H9 (cell line): ENCODE data around the gene KSR1. TPM values are rescaled to one million over a fixed set of nuclear protein-coding genes. Genes with fewer than 3 reads are reported as not detected.

ENCODE experiments used
- DNase-seq: peaks from one replicate; pipeline ENCODE4 v3.0.0-alpha.2; 2017
- H2AFZ ChIP-seq: one replicate; pipeline ENCODE4 v1.6.1; 2013; ENCODE audit warnings: mild to moderate bottlenecking, low read length, control low read depth, moderate library complexity
- H2AK5ac ChIP-seq: 2 replicates; pipeline ENCODE4 v1.6.1; 2013; ENCODE audit warnings: low read length, control low read depth, mixed read lengths; ENCODE audit not compliant: insufficient read length
- H2BK120ac ChIP-seq: one replicate; pipeline ENCODE4 v1.6.1; 2013; ENCODE audit warnings: low read depth, mild to moderate bottlenecking, low read length, control low read depth, inconsistent platforms; ENCODE audit not compliant: poor library complexity, severe bottlenecking
- H2BK12ac ChIP-seq: 2 replicates; pipeline ENCODE4 v1.6.1; 2013; ENCODE audit warnings: low read length, control low read depth, mixed read lengths, low read depth; ENCODE audit not compliant: insufficient read length
- H2BK15ac ChIP-seq: 2 replicates; pipeline ENCODE4 v1.6.1; 2013; ENCODE audit warnings: low read depth, low read length, control low read depth
- H2BK20ac ChIP-seq: one replicate; pipeline ENCODE4 v1.6.1; 2013; ENCODE audit warnings: low read depth, mild to moderate bottlenecking, low read length, control low read depth, inconsistent platforms; ENCODE audit not compliant: poor library complexity, severe bottlenecking
- H2BK5ac ChIP-seq: 2 replicates; pipeline ENCODE4 v1.6.1; 2013; ENCODE audit warnings: low read length, control low read depth, mixed read lengths; ENCODE audit not compliant: insufficient read length
- H3K14ac ChIP-seq: 2 replicates; pipeline ENCODE4 v1.6.1; 2013; ENCODE audit warnings: low read length, control low read depth; ENCODE audit not compliant: insufficient read depth
- H3K18ac ChIP-seq: 2 replicates; pipeline ENCODE4 v1.6.1; 2013; ENCODE audit warnings: low read depth, mild to moderate bottlenecking, mixed read lengths, low read length, control low read depth; ENCODE audit not compliant: insufficient read length
- H3K23ac ChIP-seq: 2 replicates; pipeline ENCODE4 v1.6.1; 2013; ENCODE audit warnings: low read length, control low read depth, mixed read lengths, low read depth; ENCODE audit not compliant: insufficient read length
- H3K23me2 ChIP-seq: 2 replicates; pipeline ENCODE4 v1.6.1; 2013; ENCODE audit warnings: low read depth, mild to moderate bottlenecking, mixed read lengths, low read length, control low read depth; ENCODE audit not compliant: insufficient read length, poor library complexity, severe bottlenecking
- H3K27ac ChIP-seq: 2 replicates; pipeline ENCODE4 v1.5.1; 2013; ENCODE audit warnings: low read length, control low read depth, mixed read lengths, low read depth; ENCODE audit not compliant: insufficient read length
- H3K27me3 ChIP-seq: 2 replicates; pipeline ENCODE4 v1.6.1; 2013; ENCODE audit warnings: low read length, control low read depth, inconsistent platforms; ENCODE audit not compliant: insufficient read depth
- H3K4ac ChIP-seq: 2 replicates; pipeline ENCODE4 v1.6.1; 2013; ENCODE audit warnings: low read depth, mild to moderate bottlenecking, control low read depth, inconsistent platforms, low read length, moderate library complexity
- H3K4me1 ChIP-seq: 2 replicates; pipeline ENCODE4 v1.6.1; 2013; ENCODE audit warnings: low read length, control low read depth, inconsistent platforms; ENCODE audit not compliant: insufficient read depth
- H3K4me2 ChIP-seq: 2 replicates; pipeline ENCODE4 v1.6.1; 2013; ENCODE audit warnings: low read length, control low read depth, mixed read lengths; ENCODE audit not compliant: insufficient read length, insufficient read depth
- H3K56ac ChIP-seq: 2 replicates; pipeline ENCODE4 v1.6.1; 2013; ENCODE audit warnings: low read depth, mild to moderate bottlenecking, mixed read lengths, low read length, control low read depth; ENCODE audit not compliant: insufficient read length
- H3K79me1 ChIP-seq: 2 replicates; pipeline ENCODE4 v1.6.1; 2013; ENCODE audit warnings: low read depth, mild to moderate bottlenecking, moderate library complexity, low read length, control low read depth, inconsistent platforms; ENCODE audit not compliant: insufficient read depth, poor library complexity, severe bottlenecking
- H3K79me2 ChIP-seq: 2 replicates; pipeline ENCODE4 v1.6.1; 2013; ENCODE audit warnings: low read length, control low read depth, inconsistent platforms; ENCODE audit not compliant: insufficient read depth
- H3K9ac ChIP-seq: 2 replicates; pipeline ENCODE4 v1.6.1; 2013; ENCODE audit warnings: low read length, control low read depth, mixed read lengths; ENCODE audit not compliant: insufficient read length; ENCODE audit errors: extremely low read depth
- H3K9me3 ChIP-seq: one replicate; pipeline ENCODE4 v1.6.1; 2013; ENCODE audit warnings: low read depth, low read length, inconsistent platforms; ENCODE audit not compliant: control insufficient read depth
- H3T11ph ChIP-seq: one replicate; pipeline ENCODE4 v1.6.1; 2013; ENCODE audit warnings: mild to moderate bottlenecking, low read length, control low read depth, inconsistent platforms
- H4K20me1 ChIP-seq: one replicate; pipeline ENCODE4 v1.6.1; 2013; ENCODE audit not compliant: control insufficient read depth, insufficient read length, insufficient read depth
- H4K5ac ChIP-seq: 2 replicates; pipeline ENCODE4 v1.6.1; 2013; ENCODE audit warnings: low read depth, mild to moderate bottlenecking, mixed read lengths, low read length, control low read depth; ENCODE audit not compliant: insufficient read length
- H4K8ac ChIP-seq: replicated peaks from 2 replicates; pipeline ENCODE4 v1.6.1; 2013; ENCODE audit warnings: low read length, control low read depth, mixed read lengths, low read depth; ENCODE audit not compliant: insufficient read length
- H4K91ac ChIP-seq: 2 replicates; pipeline ENCODE4 v1.6.1; 2013; ENCODE audit warnings: low read depth, mild to moderate bottlenecking, moderate library complexity, mixed read lengths, low read length, control low read depth; ENCODE audit not compliant: insufficient read length
- H3K27ac Mint-ChIP-seq, 3 experiments: 2 replicates in 2 of 3; 3 replicates in 1 of 3; pipeline ENCODE4 v1.8.0; 2020 to 2021; ENCODE audit warnings: mixed read lengths in 3 of 3, mild to moderate bottlenecking in 1 of 3, moderate library complexity in 1 of 3
- H3K27me3 Mint-ChIP-seq: 2 replicates; pipeline ENCODE4 v1.8.0; 2021; ENCODE audit warnings: low read depth, mild to moderate bottlenecking, moderate library complexity, mixed read lengths
- H3K36me3 Mint-ChIP-seq, 3 experiments: 2 replicates in 2 of 3; 3 replicates in 1 of 3; pipeline ENCODE4 v1.8.0; 2020 to 2021; ENCODE audit warnings: low read depth in 3 of 3, mixed read lengths in 3 of 3; ENCODE audit not compliant: insufficient read depth in 1 of 3
- H3K4me1 Mint-ChIP-seq, 2 experiments: 2 replicates each; pipeline ENCODE4 v1.8.0; 2020; ENCODE audit warnings: mixed read lengths in 2 of 2
- H3K4me3 Mint-ChIP-seq, 2 experiments: 2 replicates in 1 of 2; 3 replicates in 1 of 2; pipeline ENCODE4 v1.8.0; 2020 to 2021; ENCODE audit warnings: mild to moderate bottlenecking in 2 of 2, mixed read lengths in 2 of 2, moderate library complexity in 1 of 2
- H3K9me3 Mint-ChIP-seq, 2 experiments: 2 replicates in 1 of 2; 3 replicates in 1 of 2; pipeline ENCODE4 v1.8.0; 2020; ENCODE audit warnings: mild to moderate bottlenecking in 2 of 2, mixed read lengths in 2 of 2, moderate library complexity in 1 of 2
- WGBS: extraction: QIAGEN DNeasy Blood & Tissue Kit; methylation state at CpG from one replicate; pipeline ENCODE4 v1.1.7; 2013; ENCODE audit warnings: missing lambda C conversion rate, low lambda C conversion rate, mixed read lengths; ENCODE audit not compliant: insufficient read length; ENCODE audit errors: extremely low coverage; 5-methylcytosine and 5-hydroxymethylcytosine counted together
- total RNA-seq: library from RNA; stranded (reverse); gene quantifications from 2 replicates; pipeline ENCODE4 v1.2.1, GENCODE V29; 2021
- TF ChIP-seq, protein P1 (sequence below): fragments of 200-600 bp; sonication (generic); conservative IDR thresholded peaks from 3 replicates; pipeline ENCODE4 v1.8.0; 2021; ENCODE audit warnings: antibody characterized with exemption, mild to moderate bottlenecking

KSR1 gene
- total RNA-seq, 1 experiment from 2014 or later, result 44.9 TPM

DNA sequence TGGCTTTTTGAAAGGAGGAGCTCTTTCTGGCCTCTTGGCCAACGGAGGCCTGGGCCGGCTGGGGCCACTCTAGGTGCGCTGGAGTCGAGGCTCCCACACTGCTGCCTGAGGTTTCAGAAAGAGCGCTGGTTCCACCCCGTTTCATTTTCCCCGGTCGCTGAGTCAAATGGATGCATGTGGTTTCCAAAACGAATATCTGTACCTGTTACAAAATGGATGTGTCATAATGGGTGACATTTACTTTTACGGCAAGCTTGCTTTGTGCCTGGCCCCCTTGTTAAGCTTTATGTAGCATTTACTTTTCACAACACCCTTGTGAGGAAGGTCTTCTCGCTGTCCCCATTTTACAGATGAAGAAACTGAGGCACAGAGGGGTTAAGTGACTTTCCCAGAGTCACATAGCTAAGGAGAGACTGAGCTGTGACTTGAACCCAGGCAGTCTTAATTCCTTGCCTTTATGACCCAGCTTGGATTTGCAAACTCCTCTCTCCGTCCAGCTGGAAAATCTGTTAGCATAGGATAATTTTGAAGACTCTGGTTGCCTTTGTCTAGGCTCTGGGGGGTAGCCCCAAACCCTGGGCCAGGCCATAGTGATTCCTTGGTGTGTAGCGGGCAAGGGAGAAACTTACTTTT lies 10.6 kb downstream of the KSR1 start:
- H3K27ac ChIP-seq, result peak overlapping the region; percentile 52

More for the DNA sequence above, 10.6 kb downstream of the KSR1 start:
- no peak overlapping the region for H3K56ac ChIP-seq
- peaks cover 2% of the 10 kb centered on the region; the same call in 1 of the 2 replicates for H3K79me2 ChIP-seq
- H4K91ac ChIP-seq, result no peak overlapping the region
- Mint-ChIP-seq H3K27me3 (no peaks in the 10 kb centered on the region), H3K9me3 (no peaks in the 10 kb centered on the region), H3K4me1 (peaks cover 66 to 76% of the 10 kb centered on the region in 2 experiments), H3K36me3 (no peaks in the 10 kb centered on the region), H3K4me3 (peak overlapping the region in 1 of 2 experiments; percentile 46; a peak in 2 of 5 replicates), H3K27ac (peak overlapping the region; percentile 34 to 97 (median 65); a peak in 5 of 7 replicates)
- H3K14ac ChIP-seq, result no peak overlapping the region
- no peak overlapping the region for H3K9ac ChIP-seq
- no peak overlapping the region for H2BK120ac ChIP-seq
- H3T11ph ChIP-seq, result no peak overlapping the region
- no peaks in the 10 kb centered on the region for H3K9me3 ChIP-seq
- H3K27me3 ChIP-seq, result no peaks in the 10 kb centered on the region
- no peak for DNase-seq
- H3K4ac ChIP-seq, result no peak overlapping the region; the same call in 1 of the 2 replicates
- H3K4me1 ChIP-seq, result peaks cover 9% of the 10 kb centered on the region; the same call in 1 of the 2 replicates
- no peak overlapping the region for H2BK20ac ChIP-seq
- no peaks in the 10 kb centered on the region for H4K20me1 ChIP-seq
- no peak overlapping the region for H2AFZ ChIP-seq
- no peak overlapping the region for H4K8ac ChIP-seq
- H2BK15ac ChIP-seq, result no peak overlapping the region
- TF ChIP-seq, protein P1, sequence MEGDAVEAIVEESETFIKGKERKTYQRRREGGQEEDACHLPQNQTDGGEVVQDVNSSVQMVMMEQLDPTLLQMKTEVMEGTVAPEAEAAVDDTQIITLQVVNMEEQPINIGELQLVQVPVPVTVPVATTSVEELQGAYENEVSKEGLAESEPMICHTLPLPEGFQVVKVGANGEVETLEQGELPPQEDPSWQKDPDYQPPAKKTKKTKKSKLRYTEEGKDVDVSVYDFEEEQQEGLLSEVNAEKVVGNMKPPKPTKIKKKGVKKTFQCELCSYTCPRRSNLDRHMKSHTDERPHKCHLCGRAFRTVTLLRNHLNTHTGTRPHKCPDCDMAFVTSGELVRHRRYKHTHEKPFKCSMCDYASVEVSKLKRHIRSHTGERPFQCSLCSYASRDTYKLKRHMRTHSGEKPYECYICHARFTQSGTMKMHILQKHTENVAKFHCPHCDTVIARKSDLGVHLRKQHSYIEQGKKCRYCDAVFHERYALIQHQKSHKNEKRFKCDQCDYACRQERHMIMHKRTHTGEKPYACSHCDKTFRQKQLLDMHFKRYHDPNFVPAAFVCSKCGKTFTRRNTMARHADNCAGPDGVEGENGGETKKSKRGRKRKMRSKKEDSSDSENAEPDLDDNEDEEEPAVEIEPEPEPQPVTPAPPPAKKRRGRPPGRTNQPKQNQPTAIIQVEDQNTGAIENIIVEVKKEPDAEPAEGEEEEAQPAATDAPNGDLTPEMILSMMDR, result no peak
- H2BK12ac ChIP-seq, result no peak overlapping the region
- no peak overlapping the region for H2BK5ac ChIP-seq
- WGBS, result no CpG with 5 or more reads among the region's 13 CpGs
- H4K5ac ChIP-seq, result no peak overlapping the region
- peaks cover 3% of the 10 kb centered on the region for H3K79me1 ChIP-seq
- no peaks in the 10 kb centered on the region for H3K23me2 ChIP-seq
- no peak overlapping the region for H3K4me2 ChIP-seq
- H3K18ac ChIP-seq, result no peak overlapping the region
- no peak overlapping the region for H2AK5ac ChIP-seq
- H3K23ac ChIP-seq, result no peak overlapping the region
